GM18519 (cell line): ENCODE results near the gene RTEL1.
"Not testable (repeated sequence)": the region's sequence is repeated elsewhere in the genome, so short reads cannot be mapped to it uniquely, and the experiment has no call there.

Experiments used
- ATAC-seq: cut with Tn5 transposase; IDR thresholded peaks from one replicate; pipeline ENCODE4 v1.9.1; 2021; ENCODE audit warnings: mild to moderate bottlenecking, moderate library complexity; ENCODE audit not compliant: unreplicated experiment, low FRiP score

The RTEL1 gene

GRCh38 chr20:63665708-63666107, 7.6 kb downstream of the RTEL1 start:
- ATAC-seq: no peak

DNA sequence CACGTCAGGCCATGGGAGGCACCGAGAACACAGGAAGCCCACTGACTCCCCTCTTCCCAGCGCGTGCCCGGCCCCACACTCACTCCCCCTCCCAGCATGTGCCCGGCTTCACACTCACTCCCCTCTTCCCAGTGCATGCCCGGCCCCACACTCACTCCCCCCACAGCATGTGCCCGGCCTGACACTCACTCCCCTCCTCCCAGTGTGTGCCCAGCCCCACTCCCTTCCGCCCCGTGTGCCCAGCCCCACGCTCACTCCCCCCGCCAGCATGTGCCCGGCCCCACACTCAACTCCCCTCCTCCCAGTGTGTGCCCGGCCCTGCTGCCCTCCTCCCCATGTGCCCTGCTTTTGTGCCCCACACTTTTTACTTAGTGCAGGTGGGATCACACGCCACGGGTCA, 9.7 kb downstream of the RTEL1 start:
- no peak for ATAC-seq

DNA sequence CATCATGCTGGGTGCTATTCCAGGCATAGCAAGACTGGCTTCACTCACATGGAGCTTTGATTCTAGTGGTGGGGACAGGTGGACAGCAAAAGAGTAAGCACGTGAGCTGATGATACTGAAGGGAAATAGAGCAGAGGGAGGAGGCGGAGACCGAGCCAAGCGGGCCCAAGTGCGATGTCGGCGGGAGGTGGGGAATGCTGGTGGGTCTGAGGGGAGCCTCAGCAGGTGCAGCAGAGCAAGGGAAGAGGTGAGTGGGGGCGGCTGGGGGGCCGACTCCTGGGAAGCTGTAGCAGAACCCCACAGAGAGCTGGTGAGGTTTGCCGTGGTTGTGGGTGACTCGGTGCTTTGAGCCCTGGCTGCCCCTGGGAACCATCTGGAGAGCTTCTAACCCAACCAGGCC, 10.2 kb downstream of the RTEL1 start:
- ATAC-seq: no peak

DNA sequence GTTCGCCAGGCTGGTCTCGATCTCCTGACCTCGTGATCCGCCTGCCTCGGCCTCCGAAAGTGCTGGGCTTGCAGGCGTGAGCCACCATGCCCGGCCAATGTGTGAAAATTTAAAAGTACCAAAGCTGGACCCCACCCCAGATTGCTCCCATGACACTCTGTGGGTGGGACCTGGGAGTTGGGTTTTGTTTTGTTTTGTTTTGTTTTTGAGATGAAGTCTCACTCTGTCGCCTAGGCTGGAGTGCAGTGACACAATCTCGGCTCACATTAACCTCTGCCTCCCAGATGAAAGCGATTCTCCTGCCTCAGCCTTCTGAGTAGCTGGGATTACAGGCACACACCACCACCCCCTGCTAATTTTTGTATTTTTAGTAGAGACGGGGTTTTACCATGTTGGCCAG, 13.6 kb downstream of the RTEL1 start:
- ATAC-seq: not testable (repeated sequence)

- ATAC-seq: no peak
Observed at GRCh38 chr20:63672666-63673065, 14.6 kb downstream of the RTEL1 start.

DNA sequence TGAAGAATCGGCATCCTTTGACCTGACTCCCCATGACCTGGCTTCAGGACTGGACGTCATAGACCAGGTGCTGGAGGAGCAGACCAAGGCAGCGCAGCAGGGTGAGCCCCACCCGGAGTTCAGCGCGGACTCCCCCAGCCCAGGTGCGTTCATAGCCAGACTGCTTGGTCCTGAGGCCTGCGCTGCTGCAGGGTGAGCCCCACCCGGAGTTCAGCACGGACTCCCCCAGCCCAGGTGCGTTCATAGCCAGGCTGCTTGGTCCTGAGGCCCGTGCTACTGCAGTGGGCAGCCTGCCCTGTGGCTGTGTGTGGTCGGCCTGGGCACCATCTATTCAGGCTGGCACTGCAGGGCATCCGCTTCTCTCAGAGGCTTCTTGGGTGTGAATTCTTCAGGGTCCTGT, 15.8 kb downstream of the RTEL1 start:
- ATAC-seq: no peak

- ATAC-seq: no peak
Observed at GRCh38 chr20:63675681-63676368, 17.7 kb downstream of the RTEL1 start.

DNA sequence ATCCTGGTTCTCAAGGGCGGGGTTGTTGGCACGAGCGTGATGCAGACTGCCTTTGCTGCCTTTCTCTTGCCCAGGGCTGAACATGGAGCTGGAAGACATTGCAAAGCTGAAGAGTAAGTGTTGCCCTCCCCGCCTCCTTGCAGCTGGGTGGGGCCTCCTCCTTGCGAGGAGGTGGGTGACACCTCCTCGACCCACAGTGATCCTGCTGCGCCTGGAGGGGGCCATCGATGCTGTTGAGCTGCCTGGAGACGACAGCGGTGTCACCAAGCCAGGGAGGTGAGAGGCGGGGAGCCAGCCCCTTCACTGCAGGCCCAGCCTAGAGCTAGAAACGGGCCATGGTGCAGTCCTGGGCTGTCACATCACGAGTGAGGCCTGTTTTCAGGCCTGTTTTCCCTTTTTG, 20.0 kb downstream of the RTEL1 start:
- no peak for ATAC-seq

GRCh38 chr20:63678667-63679465, 20.8 kb downstream of the RTEL1 start:
- ATAC-seq: no peak

- no peak for ATAC-seq
Observed at GRCh38 chr20:63679799-63680305, 21.7 kb downstream of the RTEL1 start.

GRCh38 chr20:63680427-63680826, 22.3 kb downstream of the RTEL1 start:
- no peak for ATAC-seq

DNA sequence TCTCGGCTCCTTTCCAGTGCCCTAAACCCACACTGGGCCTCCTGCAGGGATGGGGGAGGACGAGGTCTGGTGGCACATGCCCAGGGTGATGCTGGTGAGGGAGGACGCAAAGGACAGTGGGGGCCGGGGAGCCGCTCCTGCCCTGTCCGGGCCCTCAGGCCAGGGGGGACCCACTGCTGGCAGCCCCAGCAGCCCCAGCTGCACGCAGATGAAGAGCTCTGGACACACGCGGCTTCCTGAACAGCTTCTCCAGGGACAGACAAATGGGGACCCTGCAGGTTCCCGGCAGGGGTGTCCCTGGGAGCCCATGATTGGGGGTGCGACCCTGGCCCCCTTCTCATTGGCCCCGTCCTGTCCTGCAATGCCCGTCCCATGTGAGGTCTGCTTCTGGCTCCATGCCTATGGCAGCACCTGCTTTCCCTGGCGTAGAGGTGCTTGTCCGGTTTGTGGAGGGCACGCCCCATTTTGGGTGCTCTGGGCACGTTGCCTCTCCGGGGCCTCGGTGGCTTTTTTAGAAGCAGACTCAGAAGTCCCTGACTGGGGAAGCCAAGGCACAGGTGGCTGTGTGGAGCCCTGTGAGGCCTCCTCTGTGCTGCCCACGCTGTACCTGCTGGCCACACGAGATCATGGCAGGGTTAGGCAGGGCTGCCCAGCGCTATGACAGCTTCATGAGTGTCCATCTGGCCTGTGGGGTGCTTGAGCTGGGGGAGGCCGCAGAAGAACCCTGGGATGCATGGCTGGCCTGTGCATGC, 22.9 kb downstream of the RTEL1 start:
- no peak for ATAC-seq

DNA sequence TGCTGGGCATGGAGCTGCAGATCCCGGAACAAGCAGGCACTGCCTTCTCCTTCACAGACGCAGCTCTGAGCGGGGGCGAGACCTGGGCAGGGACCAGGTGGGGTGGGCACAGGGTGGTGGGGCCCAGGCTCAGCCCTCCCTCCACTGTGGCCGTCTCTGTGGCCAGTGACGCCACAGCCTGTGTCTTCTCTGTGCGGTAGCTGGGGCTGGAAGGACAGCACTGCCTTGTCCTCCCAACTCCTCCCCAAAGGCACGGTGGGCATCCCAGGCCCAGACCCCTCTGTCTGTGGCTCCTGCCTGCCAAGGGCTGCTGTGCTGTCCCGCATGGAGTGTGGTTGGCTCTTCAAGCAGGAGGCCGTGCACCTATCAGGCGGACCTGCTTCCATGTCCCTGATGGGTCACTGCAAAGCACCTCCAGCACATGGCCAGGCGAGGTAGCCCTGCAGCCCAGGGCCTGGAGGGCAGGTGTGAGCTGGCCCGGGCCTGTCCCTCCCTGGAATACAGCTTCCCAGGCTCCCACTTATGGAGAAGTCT, 23.6 kb downstream of the RTEL1 start:
- ATAC-seq: no peak

DNA sequence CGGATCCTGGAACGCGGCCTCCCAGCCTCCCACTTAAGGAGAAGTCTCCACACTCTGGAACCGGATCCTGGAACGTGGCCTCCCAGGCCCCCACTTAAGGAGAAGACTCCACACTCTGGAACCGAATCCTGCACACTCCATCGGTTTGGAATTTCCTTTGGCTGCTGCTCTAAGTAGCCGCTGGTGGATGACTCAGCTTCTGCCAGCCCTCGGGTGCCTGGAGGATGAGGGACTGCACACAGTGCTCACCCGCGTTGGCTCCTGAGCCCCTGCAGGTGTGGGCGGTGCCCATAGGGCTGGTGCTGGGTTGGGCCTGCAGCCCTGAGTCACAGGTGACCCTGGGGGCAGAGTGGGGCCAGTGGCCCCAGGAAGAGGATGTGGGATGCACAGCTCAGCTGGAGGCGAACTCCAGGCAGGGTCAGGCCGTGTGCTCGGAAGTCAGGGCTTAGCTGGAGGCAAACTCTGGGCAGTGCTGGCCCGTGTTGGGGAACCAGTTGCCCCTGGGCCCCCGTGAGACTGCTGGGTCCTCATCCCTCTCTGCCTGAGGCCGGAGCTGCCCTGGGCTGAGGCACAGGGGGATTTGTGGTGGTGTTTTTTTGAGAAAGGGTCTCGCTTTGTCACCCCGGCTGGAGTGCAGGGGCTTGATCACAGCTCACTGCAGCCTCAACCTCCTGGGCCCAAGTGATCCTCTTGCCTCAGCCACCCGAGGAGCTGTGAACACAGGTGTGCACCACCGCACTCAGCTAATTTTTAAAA, 24.4 kb downstream of the RTEL1 start:
- no peak for ATAC-seq

DNA sequence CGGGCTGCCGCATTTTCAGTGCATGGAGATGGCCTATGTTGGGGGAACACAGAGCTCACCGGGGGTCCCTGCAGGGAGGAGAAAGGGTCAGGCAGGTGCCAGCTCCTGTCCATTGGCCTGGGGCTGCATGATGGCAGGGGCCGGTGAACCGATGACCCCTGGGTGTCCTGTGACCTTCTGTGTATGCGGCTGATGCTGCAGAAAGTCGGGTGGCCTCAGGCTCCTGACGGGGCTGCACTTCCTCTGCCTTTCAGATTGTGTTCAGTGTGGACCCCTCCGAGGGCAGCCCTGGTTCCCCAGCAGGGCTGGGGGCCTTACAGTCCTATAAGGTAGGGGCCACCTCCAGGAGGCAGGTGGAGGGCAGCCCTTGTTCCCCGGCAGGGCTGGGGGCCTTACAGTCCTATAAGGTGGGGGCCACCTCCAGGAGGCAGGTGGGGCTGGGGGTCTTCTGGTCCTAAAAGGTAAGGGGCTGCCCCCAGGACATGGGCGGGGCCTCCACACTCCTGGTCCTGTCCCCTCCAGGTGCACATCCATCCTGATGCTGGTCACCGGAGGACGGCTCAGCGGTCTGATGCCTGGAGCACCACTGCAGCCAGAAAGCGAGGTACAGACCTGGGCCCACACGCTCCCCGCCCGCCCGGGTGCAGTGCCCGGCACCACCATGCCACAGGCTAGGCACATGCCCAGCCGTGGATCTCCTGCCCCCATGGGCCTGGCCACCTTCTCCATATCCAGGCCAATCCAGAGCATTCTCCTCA, 27.3 kb downstream of the RTEL1 start:
- no peak for ATAC-seq

DNA sequence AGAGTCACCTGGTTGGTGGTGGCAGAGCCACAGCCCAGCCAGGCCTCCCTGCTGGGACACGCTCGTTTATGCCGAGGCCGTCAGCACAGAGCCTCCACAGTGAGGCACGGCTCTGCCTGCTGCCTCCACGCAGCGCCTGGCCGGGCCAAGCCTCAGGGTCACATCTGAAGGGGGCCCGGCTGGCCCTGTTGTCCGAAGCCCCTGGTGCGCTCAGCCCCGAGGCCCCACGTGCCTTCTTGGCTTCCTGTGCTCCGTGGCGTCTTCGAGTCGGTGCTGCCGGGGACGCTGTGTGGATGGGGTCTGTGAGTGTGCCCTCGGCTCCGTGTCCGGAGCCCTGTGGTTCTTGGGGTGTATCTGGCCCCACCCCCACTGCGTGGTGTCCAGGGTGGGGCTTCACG, 28.0 kb downstream of the RTEL1 start:
- no peak for ATAC-seq

GRCh38 chr20:63686492-63687321, 28.6 kb downstream of the RTEL1 start:
- no peak for ATAC-seq

DNA sequence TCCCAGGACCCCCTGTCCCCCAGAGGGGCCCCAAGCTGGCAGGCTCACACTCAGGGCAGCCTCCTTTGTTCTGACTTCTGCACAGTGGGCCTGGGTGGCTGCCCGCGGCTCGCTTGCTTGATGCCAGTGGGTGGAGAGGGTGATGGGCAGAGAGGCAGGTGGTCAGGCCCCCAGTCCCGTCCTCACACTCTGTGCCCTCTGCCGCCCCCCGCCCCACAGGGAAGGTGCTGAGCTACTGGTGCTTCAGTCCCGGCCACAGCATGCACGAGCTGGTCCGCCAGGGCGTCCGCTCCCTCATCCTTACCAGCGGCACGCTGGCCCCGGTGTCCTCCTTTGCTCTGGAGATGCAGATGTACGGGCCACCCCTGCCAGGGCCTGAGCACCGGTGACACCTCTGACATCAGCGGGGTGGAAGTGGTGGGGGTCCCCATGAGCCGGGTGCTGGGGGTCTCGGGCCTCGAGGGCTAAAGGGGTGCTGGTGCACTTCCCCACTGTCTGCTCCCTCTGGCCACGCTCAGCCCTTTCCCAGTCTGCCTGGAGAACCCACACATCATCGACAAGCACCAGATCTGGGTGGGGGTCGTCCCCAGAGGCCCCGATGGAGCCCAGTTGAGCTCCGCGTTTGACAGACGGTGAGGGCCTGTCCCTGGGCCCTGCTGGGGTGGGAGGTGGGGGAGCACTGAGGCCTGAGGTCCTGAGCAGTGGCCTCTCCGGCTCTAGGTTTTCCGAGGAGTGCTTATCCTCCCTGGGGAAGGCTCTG, 29.5 kb downstream of the RTEL1 start:
- ATAC-seq: no peak
